Keratinocyte (primary cell): Measurements from ENCODE around the gene AGMAT. TPM values are rescaled to one million over a fixed set of nuclear protein-coding genes. Genes with fewer than 3 reads are reported as not detected.
"Not testable (repeated sequence)": the region's sequence is repeated elsewhere in the genome, so short reads cannot be mapped to it uniquely, and the experiment has no call there.

Source experiments
- DNase-seq: peaks from one replicate; pipeline ENCODE4 v3.0.0-alpha.2; 2011; ENCODE audit warnings: low read depth, missing footprints, low spot score
- FAIRE-seq: peaks from 2 replicates; lab custom pipeline; 2011; peaks lifted over from hg19 to GRCh38; lab: Jason Lieb, UNC
- H2AFZ ChIP-seq: 2 replicates; pipeline ENCODE4 v1.6.0; 2012; ENCODE audit warnings: low read length, control low read depth, inconsistent platforms; ENCODE audit not compliant: control insufficient read depth
- H3K27ac ChIP-seq: 2 replicates; pipeline ENCODE4 v1.5.1; 2011; ENCODE audit warnings: low read length; ENCODE audit not compliant: control insufficient read depth, insufficient read depth
- H3K27me3 ChIP-seq: 3 replicates; pipeline ENCODE4 v1.6.0; 2011; ENCODE audit warnings: low read length; ENCODE audit not compliant: control insufficient read depth, insufficient read depth; ENCODE audit errors: extremely low read depth
- H3K36me3 ChIP-seq, 2 experiments: 2 replicates in 1 of 2; 3 replicates in 1 of 2; pipeline ENCODE4 v1.5.1; 2011; ENCODE audit warnings: low read length in 2 of 2, mild to moderate bottlenecking in 1 of 2; ENCODE audit not compliant: control insufficient read depth in 2 of 2, insufficient read depth in 2 of 2; ENCODE audit errors: extremely low read depth in 1 of 2
- H3K4me1 ChIP-seq: 3 replicates; pipeline ENCODE4 v1.5.1; 2011; ENCODE audit warnings: low read length; ENCODE audit not compliant: control insufficient read depth, insufficient read depth; ENCODE audit errors: extremely low read depth
- H3K4me2 ChIP-seq: 3 replicates; pipeline ENCODE4 v1.6.0; 2011; ENCODE audit warnings: low read depth, low read length; ENCODE audit not compliant: control insufficient read depth, insufficient read depth; ENCODE audit errors: extremely low read depth
- H3K4me3 ChIP-seq, 3 experiments: fragments of 200-600 bp in 1 of 3; sonication (generic) in 1 of 3; 2 replicates in 2 of 3; 3 replicates in 1 of 3; pipeline ENCODE4 v1.5.1; 2011 to 2016; ENCODE audit warnings: low read length in 3 of 3, mild to moderate bottlenecking in 3 of 3, control low read depth in 2 of 3, inconsistent platforms in 1 of 3, low read depth in 1 of 3, mixed read lengths in 1 of 3, mixed run types in 1 of 3, moderate library complexity in 1 of 3; ENCODE audit not compliant: control insufficient read depth in 2 of 3, insufficient read depth in 2 of 3; ENCODE audit errors: extremely low read depth in 1 of 3
- H3K79me2 ChIP-seq: 2 replicates; pipeline ENCODE4 v1.6.0; 2012; ENCODE audit warnings: low read length; ENCODE audit not compliant: control insufficient read depth, insufficient read depth
- H3K9ac ChIP-seq: 3 replicates; pipeline ENCODE4 v1.6.0; 2011; ENCODE audit warnings: low read length; ENCODE audit not compliant: control insufficient read depth, insufficient read depth; ENCODE audit errors: extremely low read depth
- H3K9me1 ChIP-seq: 3 replicates; pipeline ENCODE4 v1.6.0; 2011; ENCODE audit warnings: low read length; ENCODE audit not compliant: control insufficient read depth, insufficient read depth; ENCODE audit errors: extremely low read depth
- H3K9me3 ChIP-seq: 2 replicates; pipeline ENCODE4 v1.5.1; 2012; ENCODE audit warnings: low read depth, low read length; ENCODE audit not compliant: control insufficient read depth
- H4K20me1 ChIP-seq: 3 replicates; pipeline ENCODE4 v1.6.0; 2011; ENCODE audit warnings: low read length; ENCODE audit not compliant: control insufficient read depth, insufficient read depth; ENCODE audit errors: extremely low read depth
- CTCF ChIP-seq, 3 experiments: IDR thresholded peaks in 1 of 3; conservative IDR thresholded peaks in 1 of 3; optimal IDR thresholded peaks in 1 of 3; 2 replicates in 2 of 3; 3 replicates in 1 of 3; pipeline versions ENCODE3 to v1.5.1; 2011; ENCODE audit warnings: low read length in 3 of 3, mild to moderate bottlenecking in 3 of 3, moderate library complexity in 2 of 3, control low read depth in 1 of 3, inconsistent platforms in 1 of 3; ENCODE audit not compliant: insufficient read depth in 2 of 3; ENCODE audit errors: extremely low read depth in 1 of 3
- EZH2 ChIP-seq: IDR thresholded peaks from one replicate; pipeline ENCODE4 v1.6.1; 2012; ENCODE audit warnings: inconsistent platforms, mild to moderate bottlenecking, low read length, moderate library complexity
- dilution Hi-C: fragments of 300-500 bp; cut with MboI; formaldehyde crosslinking; loops from one replicate; pipeline ENCODE4 v1.7.0; 2020; ENCODE audit warnings: low sequenced_read_pairs; ENCODE audit not compliant: extremely low pct_ligation_motif_present
- polyA plus RNA-seq, 5 experiments: library from polyadenylated mRNA; depleted of rRNA in 3 of 5; stranded (reverse) in 3 of 5; stranded (forward) in 1 of 5; unstranded in 1 of 5; fragments of >200 nt; gene quantifications; 1 replicate in 1 of 5; 2 replicates in 3 of 5; 3 replicates in 1 of 5; pipeline versions ENCODE4 v1.2.1 to v1.2.3, GENCODE V29; 2011 to 2012; ENCODE audit warnings: missing spikeins in 2 of 5, low read depth in 1 of 5, low replicate concordance in 1 of 5

AGMAT gene
- polyA plus RNA-seq, 1 donor (not counting 4 experiments of a cell fraction or from before 2014, with no cell fraction given): 0.21 TPM

GRCh38 chr1:15605398-15606383 is 20.8 kb upstream of the AGMAT start:
- dilution Hi-C loops: no loop called here

GRCh38 chr1:15604400-15604799 is 19.5 kb upstream of the AGMAT start:
- H3K36me3 ChIP-seq, H3K27ac ChIP-seq, H3K79me2 ChIP-seq, H3K9me1 ChIP-seq, H3K9me3 ChIP-seq, H3K4me1 ChIP-seq, H3K9ac ChIP-seq, H3K4me3 ChIP-seq, dilution Hi-C loops, H3K4me2 ChIP-seq, H3K27me3 ChIP-seq, H2AFZ ChIP-seq, DNase-seq, FAIRE-seq, H4K20me1 ChIP-seq: not testable (repeated sequence)

More at GRCh38 chr1:15605398-15606383, 20.8 kb upstream of the AGMAT start:
- Histone ChIP-seq H3K4me3 (no peak overlapping the region), H3K9me1 (no peaks in the 10 kb centered on the region), H3K27me3 (no peaks in the 10 kb centered on the region), H3K9me3 (no peaks in the 10 kb centered on the region), H3K4me2 (no peak overlapping the region), H3K36me3 (no peaks in the 10 kb centered on the region), H3K79me2 (no peaks in the 10 kb centered on the region), H3K27ac (no peak overlapping the region), H3K4me1 (peaks cover 3% of the 10 kb centered on the region), H4K20me1 (no peaks in the 10 kb centered on the region), H3K9ac (no peak overlapping the region), H2AFZ (no peak overlapping the region)
- no peak for DNase-seq
- no peak for TF ChIP-seq CTCF (optimal IDR thresholded peaks at IDR 0.05 in 1 of 3, IDR thresholded peaks at IDR 0.05 in 1 of 3, conservative IDR thresholded peaks at IDR 0.05 in 1 of 3; ENCODE audit: extremely low read depth in 1 of 3, insufficient read depth in 2 of 3, low read length in 3 of 3)
- no peak for TF ChIP-seq EZH2
- no peak for FAIRE-seq

- H4K20me1 ChIP-seq, H3K9me3 ChIP-seq, H3K79me2 ChIP-seq, DNase-seq, H3K4me1 ChIP-seq, H3K27me3 ChIP-seq, H3K9me1 ChIP-seq, H3K36me3 ChIP-seq, H3K9ac ChIP-seq, FAIRE-seq, dilution Hi-C loops: not testable (repeated sequence)
- peak overlapping the region; percentile 96 for H3K4me2 ChIP-seq
- H3K4me3 ChIP-seq: peak overlapping the region; percentile 57 to 90 (median 90)
- H3K27ac ChIP-seq: peak overlapping the region; percentile 76
- peak overlapping the region; percentile 83 for H2AFZ ChIP-seq
These were observed 19.1 kb upstream of the AGMAT start for GRCh38 chr1:15603966-15604282.
